Gastroesophageal sphincter (tissue), 3 donors: Measurements from ENCODE around the gene HIC2.
"Not testable (repeated sequence)": the region's sequence is repeated elsewhere in the genome, so short reads cannot be mapped to it uniquely, and the experiment has no call there.

Experiments used
- CTCF ChIP-seq, 4 experiments: fragments of 200-600 bp in 2 of 4; fragments of 450-650 bp in 2 of 4; sonication (generic) in 1 of 4; IDR thresholded peaks; one replicate each; pipeline ENCODE4 v1.5.1; 2017 to 2019; ENCODE audit warnings: antibody characterized with exemption in 4 of 4, mild to moderate bottlenecking in 2 of 4, moderate library complexity in 2 of 4
- POLR2AphosphoS5 ChIP-seq: sonication (generic); formaldehyde crosslinking; IDR thresholded peaks from one replicate; pipeline ENCODE4 v1.6.1; 2017; ENCODE audit warnings: antibody characterized with exemption

GRCh38 chr22:21424084-21424709 is 7.0 kb downstream of the HIC2 start:
- TF ChIP-seq CTCF (IDR thresholded peaks at IDR 0.05); POLR2AphosphoS5: not testable (repeated sequence)
